Jurkat, Clone E6-1 (cell line): ENCODE measurements around the gene INS.
"Not testable (repeated sequence)": the region's sequence is repeated elsewhere in the genome, so short reads cannot be mapped to it uniquely, and the experiment has no call there.

Experiments used
- DNase-seq: peaks from one replicate; pipeline ENCODE4 v3.0.0-alpha.2; 2011; ENCODE audit warnings: low read depth, low spot score
- H3K4me3 ChIP-seq: 2 replicates; pipeline ENCODE4 v1.5.1; 2011; ENCODE audit warnings: mild to moderate bottlenecking, low read length, control low read depth, moderate library complexity

The INS gene

GRCh38 chr11:2185324-2186085 is 24.5 kb upstream of the INS start:
- H3K4me3 ChIP-seq = no peak overlapping the region
- peak; percentile 29 for DNase-seq

- DNase-seq = peak; percentile 51
Observed at GRCh38 chr11:2182692-2183474, 21.9 kb upstream of the INS start.

GRCh38 chr11:2182075-2182474 is 21.1 kb upstream of the INS start:
- DNase-seq = no peak
- no peak overlapping the region for H3K4me3 ChIP-seq

More at GRCh38 chr11:2182692-2183474, 21.9 kb upstream of the INS start:
- no peak overlapping the region for H3K4me3 ChIP-seq

- no peak for DNase-seq
- H3K4me3 ChIP-seq = no peak overlapping the region
Observed at GRCh38 chr11:2180789-2181370, 19.9 kb upstream of the INS start.

GRCh38 chr11:2180347-2180746 is 19.3 kb upstream of the INS start:
- no peak for DNase-seq
- H3K4me3 ChIP-seq = no peak overlapping the region

- no peak overlapping the region for H3K4me3 ChIP-seq
Observed at GRCh38 chr11:2179516-2179915, 18.5 kb upstream of the INS start.

GRCh38 chr11:2178906-2179494 is 18.0 kb upstream of the INS start:
- no peak overlapping the region for H3K4me3 ChIP-seq
- DNase-seq = no peak

More at GRCh38 chr11:2179516-2179915, 18.5 kb upstream of the INS start:
- no peak for DNase-seq

GRCh38 chr11:2178055-2178773 is 17.2 kb upstream of the INS start:
- not testable (repeated sequence) for H3K4me3 ChIP-seq, DNase-seq

- H3K4me3 ChIP-seq = no peak overlapping the region
- DNase-seq = no peak
Observed at GRCh38 chr11:2177076-2177475, 16.1 kb upstream of the INS start.

GRCh38 chr11:2176389-2176900 is 15.4 kb upstream of the INS start:
- no peak for DNase-seq

GRCh38 chr11:2175659-2176058 is 14.7 kb upstream of the INS start:
- no peak for DNase-seq
- H3K4me3 ChIP-seq = no peak overlapping the region

More at GRCh38 chr11:2176389-2176900, 15.4 kb upstream of the INS start:
- no peak overlapping the region for H3K4me3 ChIP-seq

- H3K4me3 ChIP-seq = no peak overlapping the region
- no peak for DNase-seq
Observed at GRCh38 chr11:2174361-2174760, 13.4 kb upstream of the INS start.

GRCh38 chr11:2173761-2174160 is 12.8 kb upstream of the INS start:
- no peak for DNase-seq

GRCh38 chr11:2173150-2173693 is 12.2 kb upstream of the INS start:
- H3K4me3 ChIP-seq = no peak overlapping the region
- DNase-seq = no peak

More at GRCh38 chr11:2173761-2174160, 12.8 kb upstream of the INS start:
- H3K4me3 ChIP-seq = no peak overlapping the region

GRCh38 chr11:2172676-2173075 is 11.7 kb upstream of the INS start:
- no peak overlapping the region for H3K4me3 ChIP-seq
- no peak for DNase-seq

- H3K4me3 ChIP-seq = no peak within 1 kb of the TSS
- DNase-seq = no peak
Observed at GRCh38 chr11:2171591-2172003, 10.6 kb upstream of the INS start, which contains the start of gene TH. TH (minus strand) TSS chr11:2171815; CDS start chr11:2171786, 29 bp downstream.

- no peak for DNase-seq
- no peak overlapping the region for H3K4me3 ChIP-seq
Observed at GRCh38 chr11:2169626-2170570, 8.9 kb upstream of the INS start.
